Activated CD4-positive, alpha-beta T cell treated with anti-CD3 and anti-CD28 coated beads for 48 hours (primary cell): ENCODE measurements around the gene LTBP4.
"Not testable (repeated sequence)": the region's sequence is repeated elsewhere in the genome, so short reads cannot be mapped to it uniquely, and the experiment has no call there.

Source experiments
- DNase-seq: peaks from one replicate; pipeline ENCODE4 v3.0.0-alpha.2; 2020

The LTBP4 gene

GRCh38 chr19:40578442-40578908 is 22.7 kb upstream of the LTBP4 start:
- no peak for DNase-seq

- no peak for DNase-seq
Observed at GRCh38 chr19:40580619-40581018, 20.6 kb upstream of the LTBP4 start.

GRCh38 chr19:40581531-40581930 is 19.6 kb upstream of the LTBP4 start:
- DNase-seq: no peak

- DNase-seq: no peak
Observed at GRCh38 chr19:40582467-40582866, 18.7 kb upstream of the LTBP4 start.

GRCh38 chr19:40583283-40583682 is 17.9 kb upstream of the LTBP4 start:
- no peak for DNase-seq

GRCh38 chr19:40584007-40584406 is 17.2 kb upstream of the LTBP4 start:
- DNase-seq: no peak

- DNase-seq: no peak
Observed at GRCh38 chr19:40585241-40585981, 15.8 kb upstream of the LTBP4 start.

GRCh38 chr19:40585982-40586422 is 15.2 kb upstream of the LTBP4 start:
- no peak for DNase-seq

GRCh38 chr19:40586611-40587010 is 14.6 kb upstream of the LTBP4 start:
- DNase-seq: no peak

- no peak for DNase-seq
Observed at GRCh38 chr19:40588110-40588854, 12.9 kb upstream of the LTBP4 start.

GRCh38 chr19:40588926-40589569 is 12.1 kb upstream of the LTBP4 start:
- DNase-seq: no peak

- DNase-seq: no peak
Observed at GRCh38 chr19:40589591-40590429, 11.4 kb upstream of the LTBP4 start.

GRCh38 chr19:40590464-40591265 is 10.5 kb upstream of the LTBP4 start:
- no peak for DNase-seq

GRCh38 chr19:40591724-40592123 is 9.4 kb upstream of the LTBP4 start:
- DNase-seq: not testable (repeated sequence)

GRCh38 chr19:40592170-40592569 is 9.0 kb upstream of the LTBP4 start:
- no peak for DNase-seq

- no peak for DNase-seq
Observed at GRCh38 chr19:40594255-40594654, 6.9 kb upstream of the LTBP4 start.

- no peak for DNase-seq
Observed at GRCh38 chr19:40594657-40595091, 6.5 kb upstream of the LTBP4 start.

GRCh38 chr19:40596608-40597328 is 4.4 kb upstream of the LTBP4 start:
- peak; percentile 42 for DNase-seq

- no peak for DNase-seq
Observed at GRCh38 chr19:40597329-40597838, 3.8 kb upstream of the LTBP4 start.

- DNase-seq: peak; percentile 91
Observed at GRCh38 chr19:40598121-40598917, 2.9 kb upstream of the LTBP4 start.
